Cardiac ventricle fibroblast (primary cell): Measurements from ENCODE around the gene GRIN2B. TPM values are rescaled to one million over a fixed set of nuclear protein-coding genes. Genes with fewer than 3 reads are reported as not detected.

ENCODE experiments used
- total RNA-seq: library from RNA; depleted of rRNA; stranded (reverse); fragments of >200 nt; gene quantifications from 2 replicates; pipeline ENCODE4 v1.2.3, GENCODE V29; 2015

Gene GRIN2B
- not detected in 2 replicates for total RNA-seq

GRCh38 chr12:13981296-13981962, at the start of gene GRIN2B:
Gene GRIN2B (minus strand): TSS chr12:13981602. CDS start chr12:13866208, 115,394 bp downstream.

